H9 (cell line): ENCODE measurements around the gene ANP32B. TPM values are rescaled to one million over a fixed set of nuclear protein-coding genes. Genes with fewer than 3 reads are reported as not detected.

Source experiments
- DNase-seq: peaks from one replicate; pipeline ENCODE4 v3.0.0-alpha.2; 2017
- H2AFZ ChIP-seq: one replicate; pipeline ENCODE4 v1.6.1; 2013; ENCODE audit warnings: mild to moderate bottlenecking, low read length, control low read depth, moderate library complexity
- H2AK5ac ChIP-seq: 2 replicates; pipeline ENCODE4 v1.6.1; 2013; ENCODE audit warnings: low read length, control low read depth, mixed read lengths; ENCODE audit not compliant: insufficient read length
- H2BK120ac ChIP-seq: one replicate; pipeline ENCODE4 v1.6.1; 2013; ENCODE audit warnings: low read depth, mild to moderate bottlenecking, low read length, control low read depth, inconsistent platforms; ENCODE audit not compliant: poor library complexity, severe bottlenecking
- H2BK12ac ChIP-seq: 2 replicates; pipeline ENCODE4 v1.6.1; 2013; ENCODE audit warnings: low read length, control low read depth, mixed read lengths, low read depth; ENCODE audit not compliant: insufficient read length
- H2BK15ac ChIP-seq: 2 replicates; pipeline ENCODE4 v1.6.1; 2013; ENCODE audit warnings: low read depth, low read length, control low read depth
- H2BK20ac ChIP-seq: one replicate; pipeline ENCODE4 v1.6.1; 2013; ENCODE audit warnings: low read depth, mild to moderate bottlenecking, low read length, control low read depth, inconsistent platforms; ENCODE audit not compliant: poor library complexity, severe bottlenecking
- H2BK5ac ChIP-seq: 2 replicates; pipeline ENCODE4 v1.6.1; 2013; ENCODE audit warnings: low read length, control low read depth, mixed read lengths; ENCODE audit not compliant: insufficient read length
- H3K14ac ChIP-seq: 2 replicates; pipeline ENCODE4 v1.6.1; 2013; ENCODE audit warnings: low read length, control low read depth; ENCODE audit not compliant: insufficient read depth
- H3K18ac ChIP-seq: 2 replicates; pipeline ENCODE4 v1.6.1; 2013; ENCODE audit warnings: low read depth, mild to moderate bottlenecking, mixed read lengths, low read length, control low read depth; ENCODE audit not compliant: insufficient read length
- H3K23ac ChIP-seq: 2 replicates; pipeline ENCODE4 v1.6.1; 2013; ENCODE audit warnings: low read length, control low read depth, mixed read lengths, low read depth; ENCODE audit not compliant: insufficient read length
- H3K23me2 ChIP-seq: 2 replicates; pipeline ENCODE4 v1.6.1; 2013; ENCODE audit warnings: low read depth, mild to moderate bottlenecking, mixed read lengths, low read length, control low read depth; ENCODE audit not compliant: insufficient read length, poor library complexity, severe bottlenecking
- H3K27ac ChIP-seq: 2 replicates; pipeline ENCODE4 v1.5.1; 2013; ENCODE audit warnings: low read length, control low read depth, mixed read lengths, low read depth; ENCODE audit not compliant: insufficient read length
- H3K27me3 ChIP-seq: 2 replicates; pipeline ENCODE4 v1.6.1; 2013; ENCODE audit warnings: low read length, control low read depth, inconsistent platforms; ENCODE audit not compliant: insufficient read depth
- H3K4ac ChIP-seq: 2 replicates; pipeline ENCODE4 v1.6.1; 2013; ENCODE audit warnings: low read depth, mild to moderate bottlenecking, control low read depth, inconsistent platforms, low read length, moderate library complexity
- H3K4me1 ChIP-seq: 2 replicates; pipeline ENCODE4 v1.6.1; 2013; ENCODE audit warnings: low read length, control low read depth, inconsistent platforms; ENCODE audit not compliant: insufficient read depth
- H3K4me2 ChIP-seq: 2 replicates; pipeline ENCODE4 v1.6.1; 2013; ENCODE audit warnings: low read length, control low read depth, mixed read lengths; ENCODE audit not compliant: insufficient read length, insufficient read depth
- H3K56ac ChIP-seq: 2 replicates; pipeline ENCODE4 v1.6.1; 2013; ENCODE audit warnings: low read depth, mild to moderate bottlenecking, mixed read lengths, low read length, control low read depth; ENCODE audit not compliant: insufficient read length
- H3K79me1 ChIP-seq: 2 replicates; pipeline ENCODE4 v1.6.1; 2013; ENCODE audit warnings: low read depth, mild to moderate bottlenecking, moderate library complexity, low read length, control low read depth, inconsistent platforms; ENCODE audit not compliant: insufficient read depth, poor library complexity, severe bottlenecking
- H3K79me2 ChIP-seq: 2 replicates; pipeline ENCODE4 v1.6.1; 2013; ENCODE audit warnings: low read length, control low read depth, inconsistent platforms; ENCODE audit not compliant: insufficient read depth
- H3K9ac ChIP-seq: 2 replicates; pipeline ENCODE4 v1.6.1; 2013; ENCODE audit warnings: low read length, control low read depth, mixed read lengths; ENCODE audit not compliant: insufficient read length; ENCODE audit errors: extremely low read depth
- H3K9me3 ChIP-seq: one replicate; pipeline ENCODE4 v1.6.1; 2013; ENCODE audit warnings: low read depth, low read length, inconsistent platforms; ENCODE audit not compliant: control insufficient read depth
- H3T11ph ChIP-seq: one replicate; pipeline ENCODE4 v1.6.1; 2013; ENCODE audit warnings: mild to moderate bottlenecking, low read length, control low read depth, inconsistent platforms
- H4K20me1 ChIP-seq: one replicate; pipeline ENCODE4 v1.6.1; 2013; ENCODE audit not compliant: control insufficient read depth, insufficient read length, insufficient read depth
- H4K5ac ChIP-seq: 2 replicates; pipeline ENCODE4 v1.6.1; 2013; ENCODE audit warnings: low read depth, mild to moderate bottlenecking, mixed read lengths, low read length, control low read depth; ENCODE audit not compliant: insufficient read length
- H4K8ac ChIP-seq: replicated peaks from 2 replicates; pipeline ENCODE4 v1.6.1; 2013; ENCODE audit warnings: low read length, control low read depth, mixed read lengths, low read depth; ENCODE audit not compliant: insufficient read length
- H4K91ac ChIP-seq: 2 replicates; pipeline ENCODE4 v1.6.1; 2013; ENCODE audit warnings: low read depth, mild to moderate bottlenecking, moderate library complexity, mixed read lengths, low read length, control low read depth; ENCODE audit not compliant: insufficient read length
- H3K27ac Mint-ChIP-seq, 3 experiments: 2 replicates in 2 of 3; 3 replicates in 1 of 3; pipeline ENCODE4 v1.8.0; 2020 to 2021; ENCODE audit warnings: mixed read lengths in 3 of 3, mild to moderate bottlenecking in 1 of 3, moderate library complexity in 1 of 3
- H3K27me3 Mint-ChIP-seq: 2 replicates; pipeline ENCODE4 v1.8.0; 2021; ENCODE audit warnings: low read depth, mild to moderate bottlenecking, moderate library complexity, mixed read lengths
- H3K36me3 Mint-ChIP-seq, 3 experiments: 2 replicates in 2 of 3; 3 replicates in 1 of 3; pipeline ENCODE4 v1.8.0; 2020 to 2021; ENCODE audit warnings: low read depth in 3 of 3, mixed read lengths in 3 of 3; ENCODE audit not compliant: insufficient read depth in 1 of 3
- H3K4me1 Mint-ChIP-seq, 2 experiments: 2 replicates each; pipeline ENCODE4 v1.8.0; 2020; ENCODE audit warnings: mixed read lengths in 2 of 2
- H3K4me3 Mint-ChIP-seq, 2 experiments: 2 replicates in 1 of 2; 3 replicates in 1 of 2; pipeline ENCODE4 v1.8.0; 2020 to 2021; ENCODE audit warnings: mild to moderate bottlenecking in 2 of 2, mixed read lengths in 2 of 2, moderate library complexity in 1 of 2
- H3K9me3 Mint-ChIP-seq, 2 experiments: 2 replicates in 1 of 2; 3 replicates in 1 of 2; pipeline ENCODE4 v1.8.0; 2020; ENCODE audit warnings: mild to moderate bottlenecking in 2 of 2, mixed read lengths in 2 of 2, moderate library complexity in 1 of 2
- CTCF ChIP-seq: fragments of 200-600 bp; sonication (generic); conservative IDR thresholded peaks from 3 replicates; pipeline ENCODE4 v1.8.0; 2021; ENCODE audit warnings: antibody characterized with exemption, mild to moderate bottlenecking
- WGBS: extraction: QIAGEN DNeasy Blood & Tissue Kit; methylation state at CpG from one replicate; pipeline ENCODE4 v1.1.7; 2013; ENCODE audit warnings: missing lambda C conversion rate, low lambda C conversion rate, mixed read lengths; ENCODE audit not compliant: insufficient read length; ENCODE audit errors: extremely low coverage; 5-methylcytosine and 5-hydroxymethylcytosine counted together
- total RNA-seq: library from RNA; stranded (reverse); gene quantifications from 2 replicates; pipeline ENCODE4 v1.2.1, GENCODE V29; 2021

ANP32B gene
- total RNA-seq, 1 experiment from 2014 or later = 91.6 TPM

- no peak overlapping the region for H3K4me2 ChIP-seq
- peaks cover 2% of the 10 kb centered on the region for H3K79me1 ChIP-seq
- no peak overlapping the region for H4K8ac ChIP-seq
- no peaks in the 10 kb centered on the region for H3K23me2 ChIP-seq
- H2BK5ac ChIP-seq = no peak overlapping the region
- no peak overlapping the region for H3K27ac Mint-ChIP-seq
- H2BK12ac ChIP-seq = no peak overlapping the region
- no peak overlapping the region for H3K23ac ChIP-seq
- H3K79me2 ChIP-seq = no peaks in the 10 kb centered on the region
- no peaks in the 10 kb centered on the region for H4K20me1 ChIP-seq
- H2AK5ac ChIP-seq = no peak overlapping the region
- H3K4me1 Mint-ChIP-seq = no peaks in the 10 kb centered on the region
- H2AFZ ChIP-seq = no peak overlapping the region
- no peak overlapping the region for H3K27ac ChIP-seq
- no peak for DNase-seq
- H3K4me3 Mint-ChIP-seq = no peak overlapping the region
- no peaks in the 10 kb centered on the region for H3K9me3 Mint-ChIP-seq
- H3K9me3 ChIP-seq = no peaks in the 10 kb centered on the region
- TF ChIP-seq CTCF = no peak
- no CpG with 5 or more reads among the region's 13 CpGs for WGBS
- no peak overlapping the region for H3T11ph ChIP-seq
- H2BK120ac ChIP-seq = no peak overlapping the region
- no peak overlapping the region for H2BK20ac ChIP-seq
- H3K27me3 ChIP-seq = no peaks in the 10 kb centered on the region
- H3K18ac ChIP-seq = no peak overlapping the region
- no peak overlapping the region for H2BK15ac ChIP-seq
- no peak overlapping the region for H4K91ac ChIP-seq
- peaks cover 10 to 72% (median 42%) of the 10 kb centered on the region in 3 experiments; a peak in 6 of 7 replicates for H3K36me3 Mint-ChIP-seq
- H3K56ac ChIP-seq = no peak overlapping the region
- H4K5ac ChIP-seq = no peak overlapping the region
- H3K14ac ChIP-seq = no peak overlapping the region
- no peaks in the 10 kb centered on the region for H3K4me1 ChIP-seq
- no peak overlapping the region for H3K4ac ChIP-seq
- no peak overlapping the region for H3K9ac ChIP-seq
- no peaks in the 10 kb centered on the region for H3K27me3 Mint-ChIP-seq
Measured at GRCh38 chr9:98007251-98007928, 24.2 kb downstream of the ANP32B start.
